PC-3 (cell line): ENCODE measurements around the gene SELENOM. TPM values are rescaled to one million over a fixed set of nuclear protein-coding genes. Genes with fewer than 3 reads are reported as not detected.
"Not testable (repeated sequence)": the region's sequence is repeated elsewhere in the genome, so short reads cannot be mapped to it uniquely, and the experiment has no call there.

Source experiments
- ATAC-seq: fragments of 200-7000 bp; cut with Tn5 transposase; 2 replicates; pipeline ENCODE4 v1.9.1; 2020; ENCODE audit warnings: mild to moderate bottlenecking, moderate library complexity
- BruUV-seq: library from RNA; stranded (reverse); fragments of 400-500 nt; replicated peaks from 2 replicates; lab custom pipeline; 2021; lab: Mats Ljungman, UMichigan
- CTCF ChIA-PET: fragments of 300-600 bp; sonication (Branson Sonifier 250); formaldehyde crosslinking; loops from one replicate; lab custom pipeline; 2022; ENCODE audit warnings: antibody characterized with exemption; lab: Charles Lee
- POLR2A ChIA-PET: fragments of 300-600 bp; sonication (Branson Sonifier 250); formaldehyde crosslinking; loops from one replicate; lab custom pipeline; 2022; ENCODE audit warnings: antibody characterized with exemption; ENCODE audit not compliant: unreplicated experiment; lab: Charles Lee
- DNase-seq: peaks from one replicate; pipeline ENCODE4 v3.0.0-alpha.2; 2015
- H2AFZ ChIP-seq: fragments of 300-600 bp; sonication (generic); 2 replicates; pipeline ENCODE4 v1.6.0; 2016; ENCODE audit warnings: antibody characterized with exemption, low read length
- H3F3A ChIP-seq: fragments of 300-600 bp; sonication (generic); one replicate; pipeline ENCODE4 v1.6.0; 2017; ENCODE audit warnings: antibody characterized with exemption, low read length, control low read depth, mild to moderate bottlenecking; ENCODE audit not compliant: unreplicated experiment
- H3K27ac ChIP-seq: fragments of 300-600 bp; sonication (generic); 2 replicates; pipeline ENCODE4 v1.5.1; 2016; ENCODE audit warnings: mild to moderate bottlenecking, low read length
- H3K27me3 ChIP-seq: fragments of 300-600 bp; sonication (generic); 2 replicates; pipeline ENCODE4 v1.6.1; 2016; ENCODE audit warnings: low read length, mixed read lengths
- H3K36me3 ChIP-seq: fragments of 300-600 bp; sonication (generic); 2 replicates; pipeline ENCODE4 v1.6.1; 2016; ENCODE audit warnings: low read depth, mixed run types, low read length, mixed read lengths
- H3K4me1 ChIP-seq: fragments of 300-600 bp; sonication (generic); 2 replicates; pipeline ENCODE4 v1.5.1; 2016; ENCODE audit warnings: low read length; ENCODE audit not compliant: insufficient read depth
- H3K4me2 ChIP-seq: fragments of 300-600 bp; sonication (generic); 2 replicates; pipeline ENCODE4 v1.6.0; 2016; ENCODE audit warnings: low read length
- H3K4me3 ChIP-seq: fragments of 300-600 bp; sonication (generic); 2 replicates; pipeline ENCODE4 v1.5.1; 2016; ENCODE audit warnings: mild to moderate bottlenecking, low read length, mixed read lengths
- H3K79me2 ChIP-seq: fragments of 300-600 bp; sonication (generic); 2 replicates; pipeline ENCODE4 v1.6.1; 2017; ENCODE audit warnings: low read length, mixed read lengths
- H3K9ac ChIP-seq: fragments of 300-600 bp; sonication (generic); 2 replicates; pipeline ENCODE4 v1.6.0; 2016; ENCODE audit warnings: mild to moderate bottlenecking, low read length
- H3K9me2 ChIP-seq: fragments of 300-600 bp; sonication (generic); replicated peaks from 2 replicates; pipeline ENCODE4 v1.6.1; 2016; ENCODE audit warnings: mixed run types, low read length, mixed read lengths
- H3K9me3 ChIP-seq: fragments of 300-600 bp; sonication (generic); 2 replicates; pipeline ENCODE4 v1.6.1; 2016; ENCODE audit warnings: low read length, mixed read lengths
- H4K20me1 ChIP-seq: fragments of 300-600 bp; sonication (generic); 2 replicates; pipeline ENCODE4 v1.6.1; 2016; ENCODE audit warnings: low read length, mixed read lengths
- CTCF ChIP-seq: fragments of 300-600 bp; sonication (generic); conservative IDR thresholded peaks from 2 replicates; pipeline ENCODE4 v1.5.1; 2017; ENCODE audit warnings: antibody characterized with exemption, low read depth, mild to moderate bottlenecking, low read length
- EZH2 ChIP-seq: fragments of 300-600 bp; sonication (generic); IDR thresholded peaks from one replicate; pipeline ENCODE4 v1.6.1; 2017; ENCODE audit warnings: antibody characterized with exemption, mild to moderate bottlenecking, low read length; ENCODE audit not compliant: unreplicated experiment
- EZH2phosphoT487 ChIP-seq: fragments of 300-600 bp; sonication (generic); IDR thresholded peaks from 2 replicates; pipeline ENCODE4 v1.6.1; 2018; ENCODE audit warnings: mild to moderate bottlenecking, antibody characterized with exemption, low read length, borderline replicate concordance
- intact Hi-C: fragments of 100-400 bp; cut with micrococcal nuclease; formaldehyde crosslinking; loops from 2 replicates; pipeline ENCODE4 v1.9.0; 2023
- total RNA-seq: library from RNA; depleted of rRNA; stranded (reverse); fragments of >200 nt; gene quantifications from 2 replicates; pipeline ENCODE4 v1.2.3, GENCODE V29; 2014

Gene SELENOM
- total RNA-seq, 1 experiment from 2014 or later = 36.8 TPM

- DNase-seq = no peak
- ChIA-PET POLR2A (no interaction called here), CTCF (no interaction called here)
- no peak overlapping the region for H3K4me3 ChIP-seq
- H3K36me3 ChIP-seq = no peaks in the 10 kb centered on the region
- no peak overlapping the region for H3K4me2 ChIP-seq
- no peaks in the 10 kb centered on the region for H3K27me3 ChIP-seq
- no peak overlapping the region for H3K27ac ChIP-seq
- H3F3A ChIP-seq = no peaks in the 10 kb centered on the region
- no peaks in the 10 kb centered on the region for H3K9me2 ChIP-seq
- intact Hi-C loops = no loop called here
- H3K9me3 ChIP-seq = no peaks in the 10 kb centered on the region
- no peak overlapping the region for H2AFZ ChIP-seq
- H4K20me1 ChIP-seq = no peaks in the 10 kb centered on the region
- H3K79me2 ChIP-seq = no peaks in the 10 kb centered on the region
- H3K4me1 ChIP-seq = 0 out of 2 replicates have a peak, but pooled peaks cover 4% of the 10 kb centered on the region
- TF ChIP-seq EZH2phosphoT487 = no peak
- TF ChIP-seq EZH2 = no peak
- TF ChIP-seq CTCF = no peak
- ATAC-seq = no peak
- BruUV-seq = no TSS peak
- H3K9ac ChIP-seq = no peak overlapping the region
Observed at GRCh38 chr22:31118046-31118820, 10.9 kb upstream of the SELENOM start.

- H3K9ac ChIP-seq, H3K4me2 ChIP-seq, BruUV-seq, H3K36me3 ChIP-seq, POLR2A ChIA-PET, ATAC-seq, H3K27me3 ChIP-seq, H3K9me2 ChIP-seq, H4K20me1 ChIP-seq, DNase-seq, H3K27ac ChIP-seq, H3K79me2 ChIP-seq, H2AFZ ChIP-seq, H3K4me3 ChIP-seq, H3K4me1 ChIP-seq, H3K9me3 ChIP-seq, H3F3A ChIP-seq, intact Hi-C loops, CTCF ChIA-PET: not testable (repeated sequence)
Observed at GRCh38 chr22:31112547-31113091, 5.3 kb upstream of the SELENOM start.

- Histone ChIP-seq H3K9me2 (no peaks in the 10 kb centered on the region), H2AFZ (peak overlapping the region; percentile 87), H3K4me2 (peak overlapping the region; percentile 84), H3K27me3 (no peaks in the 10 kb centered on the region), H3K79me2 (no peaks in the 10 kb centered on the region), H4K20me1 (no peaks in the 10 kb centered on the region), H3K27ac (no peak overlapping the region), H3F3A (no peaks in the 10 kb centered on the region), H3K36me3 (peaks cover 2% of the 10 kb centered on the region; the same call in 1 of the 2 replicates), H3K4me3 (peak overlapping the region; percentile 65), H3K9ac (no peak overlapping the region), H3K4me1 (peaks cover 4% of the 10 kb centered on the region; the same call in 1 of the 2 replicates), H3K9me3 (no peaks in the 10 kb centered on the region)
- CTCF ChIA-PET = interaction anchor here (0.6 to 1.4 kb wide), 9 partner anchors 8 to 187 kb away, joined by 3 to 16 read pairs (median 4); partner anchors contain the start of gene SMTN
- BruUV-seq = no TSS peak
- POLR2A ChIA-PET = interaction anchor here (0.9 kb wide), 1 partner anchor 139 kb away, joined by 4 read pairs; the partner anchor contains the start of genes MORC2 and TUG1
- TF ChIP-seq CTCF (no peak), EZH2phosphoT487 (no peak), EZH2 (no peak)
- no peak for DNase-seq
- intact Hi-C loops = loop anchor here (1.0 kb wide), 2 partner anchors 41 to 123 kb away; no protein-coding TSS in a partner anchor
- peak; percentile 1; the same call in 1 of the 2 replicates for ATAC-seq
Observed at GRCh38 chr22:31107894-31108218, 488 bp upstream of the SELENOM start.
